GM23248 (cell line): ENCODE data around the gene RPL29.

Experiments used
- EZH2 ChIP-seq: fragments of 200-600 bp; sonication (generic); IDR thresholded peaks from 2 replicates; pipeline ENCODE4 v1.6.1; 2018; ENCODE audit warnings: antibody characterized with exemption, mild to moderate bottlenecking; ENCODE audit not compliant: insufficient read depth, poor library complexity, severe bottlenecking
- EZH2phosphoT487 ChIP-seq: fragments of 200-600 bp; sonication (generic); IDR thresholded peaks from 2 replicates; pipeline ENCODE4 v1.6.1; 2018; ENCODE audit warnings: antibody characterized with exemption, moderate library complexity, mild to moderate bottlenecking, low read depth; ENCODE audit not compliant: insufficient read depth

- TF ChIP-seq EZH2 (no peak), EZH2phosphoT487 (no peak)
These were observed 17.6 kb downstream of the RPL29 start for GRCh38 chr3:51978143-51978502.
